Lung (tissue), 12 donors: ENCODE measurements around the gene GALNT3. TPM values are rescaled to one million over a fixed set of nuclear protein-coding genes. Genes with fewer than 3 reads are reported as not detected.

Source experiments
- ATAC-seq: fragments of 200-7000 bp; cut with Tn5 transposase; one replicate; pipeline ENCODE4 v1.9.1; 2020; ENCODE audit warnings: moderate number of reproducible peaks; ENCODE audit not compliant: insufficient read depth, low FRiP score
- DNase-seq, 3 donors: peaks; one replicate each; pipeline ENCODE4 v3.0.0-alpha.2; 2013 to 2017
- H3K27ac ChIP-seq, 2 donors: one replicate each; pipeline ENCODE4 v1.5.1; 2013; ENCODE audit warnings: mild to moderate bottlenecking in 2 of 2, moderate library complexity in 2 of 2, control low read depth in 1 of 2, inconsistent platforms in 1 of 2, low read depth in 1 of 2, low read length in 1 of 2
- H3K27me3 ChIP-seq, 3 donors: one replicate each; pipeline ENCODE4 v1.5.1; 2013; ENCODE audit warnings: low read length in 2 of 3; ENCODE audit not compliant: control insufficient read depth in 3 of 3, insufficient read depth in 3 of 3
- H3K36me3 ChIP-seq, 4 donors: one replicate each; pipeline ENCODE4 v1.5.1; 2013; ENCODE audit warnings: low read length in 4 of 4, mild to moderate bottlenecking in 1 of 4, moderate library complexity in 1 of 4; ENCODE audit not compliant: control insufficient read depth in 4 of 4, insufficient read depth in 4 of 4
- H3K4me1 ChIP-seq, 5 donors: one replicate each; pipeline ENCODE4 v1.5.1; 2013; ENCODE audit warnings: low read length in 5 of 5, mild to moderate bottlenecking in 2 of 5, moderate library complexity in 1 of 5; ENCODE audit not compliant: control insufficient read depth in 5 of 5, insufficient read depth in 5 of 5
- H3K4me3 ChIP-seq: one replicate; pipeline ENCODE4 v1.5.1; 2013; ENCODE audit warnings: mild to moderate bottlenecking, control low read depth, moderate library complexity
- H3K9ac ChIP-seq, 2 donors: one replicate each; pipeline ENCODE4 v1.5.1; 2013; ENCODE audit warnings: low read length in 2 of 2, control low read depth in 1 of 2; ENCODE audit not compliant: insufficient read depth in 1 of 2
- H3K9me3 ChIP-seq, 4 donors: one replicate each; pipeline ENCODE4 v1.5.1; 2013; ENCODE audit warnings: low read length in 3 of 4, mild to moderate bottlenecking in 1 of 4, moderate library complexity in 1 of 4; ENCODE audit not compliant: control insufficient read depth in 4 of 4, insufficient read depth in 3 of 4
- CTCF ChIP-seq: IDR thresholded peaks from 2 replicates; pipeline ENCODE4 v1.5.1; 2012; ENCODE audit warnings: mild to moderate bottlenecking; ENCODE audit errors: control extremely low read depth, extremely low read depth
- WGBS, 2 donors: extraction: QIAGEN DNeasy Blood & Tissue Kit; methylation state at CpG; one replicate each; pipeline ENCODE4 v1.1.7; 2013; 5-methylcytosine and 5-hydroxymethylcytosine counted together
- polyA plus RNA-seq, 2 donors: library from polyadenylated mRNA; stranded (reverse); fragments of 200-250 nt; gene quantifications; one replicate each; pipeline ENCODE4 v1.2.1, GENCODE V29; 2013
- total RNA-seq, 2 donors: library from RNA; depleted of rRNA in 1 of 2; stranded (reverse); fragments of >200 nt in 1 of 2; gene quantifications; one replicate each; pipeline ENCODE4 v1.2.1, GENCODE V29; 2014 to 2021
- donor health status: control.
- donor health status: control.
- donor health status: Bipolar disorder and iron deficiency.
- donor health status: healthy.
- donor health status: DM: yes; HTN: yes; CAD: no.

Gene GALNT3
- total and polyA plus RNA-seq, 4 donors: 15.4 to 41.9 (median 22.8) TPM

DNA sequence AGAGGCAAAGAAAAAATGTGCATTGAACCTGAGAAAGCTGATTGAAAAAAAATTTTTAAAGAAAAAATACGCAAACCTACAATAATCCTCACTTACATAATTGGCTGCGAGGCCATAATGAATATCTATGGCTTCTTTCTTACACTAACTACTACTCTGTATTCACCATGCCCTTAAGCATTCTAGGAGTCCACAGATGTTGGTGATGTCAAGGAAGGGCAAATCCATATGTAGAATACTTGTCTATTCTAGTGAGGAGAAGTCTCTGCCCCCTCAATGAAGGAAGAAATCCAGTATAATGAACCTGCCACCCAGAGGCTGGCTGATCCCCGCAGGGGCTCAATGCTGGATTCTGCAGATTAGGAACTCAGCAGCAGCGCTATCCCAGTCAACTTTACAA is 14.3 kb downstream of the GALNT3 start:
- no peak for TF ChIP-seq CTCF
- Histone ChIP-seq H3K27ac (no peak overlapping the region), H3K4me1 (peaks cover 0 to 15% (median 3%) of the 10 kb centered on the region in 5 donors), H3K4me3 (no peak overlapping the region), H3K9ac (no peak overlapping the region), H3K27me3 (no peaks in the 10 kb centered on the region), H3K9me3 (peaks cover 0 to 5% (median 2%) of the 10 kb centered on the region in 4 donors), H3K36me3 (peaks cover 0 to 2% (median 0%) of the 10 kb centered on the region in 4 donors)
- DNase-seq (no peak), ATAC-seq (no peak)
- WGBS, 2 donors: 98% methylated on average over 4 of the region's 4 CpGs

DNA sequence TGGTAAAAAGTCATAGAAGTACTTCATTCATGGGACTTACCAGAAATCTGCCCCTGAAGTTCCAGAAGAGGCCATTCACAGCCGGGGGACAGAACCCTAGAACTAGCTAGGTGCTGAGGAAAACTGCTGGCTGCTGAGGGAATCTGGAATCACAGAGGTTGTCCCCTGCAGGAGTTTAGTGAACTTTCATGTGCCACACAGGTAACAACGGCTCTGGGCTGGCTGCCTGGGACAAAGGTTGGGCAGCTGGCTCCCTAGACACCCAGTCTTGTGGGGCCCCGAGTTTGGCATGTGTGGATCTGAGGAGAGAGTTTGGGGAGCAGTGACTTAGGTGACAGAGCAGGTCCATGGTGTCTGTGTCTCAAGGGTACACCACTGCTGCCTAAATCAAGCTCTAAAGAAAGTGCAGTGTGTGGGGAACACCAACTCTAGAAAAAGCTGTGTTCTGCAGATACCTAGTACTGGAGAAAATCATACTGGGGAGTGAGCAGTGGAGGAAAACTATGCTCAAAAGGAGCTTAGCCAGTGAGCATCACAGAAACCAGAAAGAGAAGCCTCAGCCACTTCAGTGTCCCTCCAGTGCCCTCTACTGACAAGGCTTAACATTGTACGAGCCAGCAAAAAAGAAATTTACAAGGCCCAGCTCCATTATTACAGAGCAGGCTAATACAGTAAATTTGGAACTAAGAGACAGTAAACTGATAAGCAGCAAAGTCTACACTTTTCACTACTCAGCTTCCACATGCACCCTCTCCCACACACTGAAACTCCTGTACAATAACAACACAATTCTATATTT is 15.2 kb downstream of the GALNT3 start:
- H3K36me3 ChIP-seq: peaks cover 0 to 2% (median 0%) of the 10 kb centered on the region in 4 donors
- H3K27me3 ChIP-seq: no peaks in the 10 kb centered on the region
- no peak overlapping the region for H3K9ac ChIP-seq
- ATAC-seq (no peak), DNase-seq (no peak)
- H3K9me3 ChIP-seq: peaks cover 0 to 5% (median 2%) of the 10 kb centered on the region in 4 donors
- H3K4me3 ChIP-seq: no peak overlapping the region
- H3K4me1 ChIP-seq: peaks cover 0 to 15% (median 3%) of the 10 kb centered on the region in 5 donors
- WGBS, 2 donors: 95 to 96% methylated on average over 4 of the region's 4 CpGs
- H3K27ac ChIP-seq: no peak overlapping the region
- no peak for TF ChIP-seq CTCF

DNA sequence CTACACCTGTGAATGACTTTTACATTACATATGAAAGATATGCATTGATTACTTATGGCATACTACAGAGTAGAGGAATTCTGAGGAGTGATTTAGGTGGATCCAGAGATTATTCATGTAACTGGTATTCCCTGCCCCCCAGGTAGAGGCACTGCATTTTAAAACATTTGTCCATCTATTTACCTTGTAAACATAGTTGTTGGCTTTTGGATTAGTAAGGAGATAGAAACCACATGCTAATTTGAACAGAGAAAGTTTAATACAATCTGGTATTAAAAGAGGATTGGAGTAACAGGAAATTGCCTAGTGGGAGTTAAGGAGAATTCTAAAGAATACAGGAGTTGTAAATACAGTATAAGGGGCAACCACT is 15.9 kb downstream of the GALNT3 start:
- ATAC-seq (no peak), DNase-seq (no peak)
- Histone ChIP-seq H3K36me3 (peaks cover 0 to 2% (median 0%) of the 10 kb centered on the region in 4 donors), H3K9ac (no peak overlapping the region), H3K27me3 (no peaks in the 10 kb centered on the region), H3K9me3 (peaks cover 0 to 5% (median 2%) of the 10 kb centered on the region in 4 donors), H3K4me3 (no peak overlapping the region), H3K4me1 (peaks cover 0 to 15% (median 3%) of the 10 kb centered on the region in 5 donors), H3K27ac (no peak overlapping the region)
- TF ChIP-seq CTCF: no peak
